ENCODE results near the gene BTBD16. TPM values are rescaled to one million over a fixed set of nuclear protein-coding genes. Genes with fewer than 3 reads are reported as not detected.

BTBD16 gene
- total and polyA plus RNA-seq, 2 of the 13 experiments (the other 11 are each of a cell fraction or from before 2014, with no cell fraction given): 5.0 to 11.9 TPM

GRCh38 chr10:122352817-122353525, 81.9 kb downstream of the BTBD16 start:
- Histone ChIP-seq H3K27ac (ENCODE audit: extremely low read length, insufficient read depth, low read length) (peak overlapping the region; percentile 49), H3K9ac (ENCODE audit: insufficient read depth, low read depth, low read length) (no peak overlapping the region), H3K4me2 (ENCODE audit: low read depth, low read length) (peak overlapping the region; percentile 81), H3K36me3 (replicated peaks in 1 of 2; ENCODE audit: control insufficient read depth in 1 of 2, insufficient read depth in 2 of 2, low read length in 2 of 2) (no peaks in the 10 kb centered on the region), H3K27me3 (ENCODE audit: control insufficient read depth in 1 of 2, insufficient read depth in 2 of 2, low read length in 2 of 2) (no peaks in the 10 kb centered on the region), H3K4me3 (replicated peaks in 1 of 3; ENCODE audit: insufficient read depth in 1 of 3, low read depth in 2 of 3, low read length in 3 of 3) (peak overlapping the region in 2 of 3 experiments; percentile 34 to 40; a peak in 2 of 6 replicates), H3K9me3 (ENCODE audit: low read length) (no peaks in the 10 kb centered on the region), H2AFZ (ENCODE audit: low read length) (peak overlapping the region; percentile 79), H3K79me2 (ENCODE audit: insufficient read depth, low read length) (no peaks in the 10 kb centered on the region), H4K20me1 (ENCODE audit: insufficient read depth, low read length) (no peaks in the 10 kb centered on the region), H3K4me1 (ENCODE audit: insufficient read depth, low read length) (peaks cover 70% of the 10 kb centered on the region)
- BruUV-seq (replicated peaks): no TSS peak
- 0% methylated on average over 4 of the region's 8 CpGs for WGBS (ENCODE audit: low lambda C conversion rate)
- intact Hi-C loops (cut with micrococcal nuclease; ENCODE audit: unreplicated experiment) (loop anchor here (1.0 kb wide), 1 partner anchor 21 kb away; the partner anchor contains the start of gene PLEKHA1), in situ Hi-C loops (cut with HindIII; ENCODE audit: extremely low pct_ligation_motif_present, low pct_unique_long_range_greater_than_20kb) (no loop called here)
- DNase-seq (ENCODE audit: low spot score) (peak; percentile 73), ATAC-seq (peak; percentile 84), FAIRE-seq (peak; percentile 66)
- POLR2A ChIA-PET: interaction anchor here (1.0 to 2.3 kb wide), 6 partner anchors 8 to 54 kb away, joined by 4 to 23 read pairs (median 8); partner anchors contain the start of gene PLEKHA1
- CTCF ChIA-PET (ENCODE audit: low intra/inter-chr PET ratio, low total read pairs): no interaction called here
- TF ChIP-seq SOX13 (IDR thresholded peaks at IDR 0.05) (0 out of 2 replicates have a peak, but pooled peaks have one; percentile 23), SOX13 (CRISPR knock-in tag; conservative IDR thresholded peaks at IDR 0.05 in 1 of 2, IDR thresholded peaks at IDR 0.05 in 1 of 2) (peak in 1 of 2 experiments; percentile 71; a peak in 2 of 4 replicates), ZNF788 (CRISPR knock-in tag; IDR thresholded peaks at IDR 0.05; ENCODE audit: borderline replicate concordance) (peak; percentile 62; the same call in 1 of the 2 replicates), ZFX (CRISPR knock-in tag; IDR thresholded peaks at IDR 0.05; ENCODE audit: low read depth) (peak; percentile 34; the same call in 1 of the 2 replicates), NFYC (CRISPR knock-in tag; IDR thresholded peaks at IDR 0.05) (0 out of 2 replicates have a peak, but pooled peaks have one; percentile 24), HNF4G (IDR thresholded peaks at IDR 0.05; ENCODE audit: borderline replicate concordance, low read depth, low read length) (0 out of 2 replicates have a peak, but pooled peaks have one; percentile 28), HNF4G (CRISPR knock-in tag; IDR thresholded peaks at IDR 0.05; ENCODE audit: borderline replicate concordance, low read depth) (no peak), ATF7-NPFF (CRISPR knock-in tag; IDR thresholded peaks at IDR 0.05; ENCODE audit: low read depth) (0 out of 2 replicates have a peak, but pooled peaks have one; percentile 21), ZBTB38 (CRISPR knock-in tag; IDR thresholded peaks at IDR 0.05) (0 out of 2 replicates have a peak, but pooled peaks have one; percentile 40), MYC (CRISPR knock-in tag; IDR thresholded peaks at IDR 0.05; ENCODE audit: borderline replicate concordance) (no peak; the same call in 1 of the 2 replicates), ZNF687 (CRISPR knock-in tag; IDR thresholded peaks at IDR 0.05) (peak; percentile 55), NR2F6 (IDR thresholded peaks at IDR 0.05) (0 out of 2 replicates have a peak, but pooled peaks have one; percentile 5), NR2F6 (CRISPR knock-in tag; IDR thresholded peaks at IDR 0.05) (no peak; the same call in 1 of the 2 replicates), NCOA5 (CRISPR knock-in tag; IDR thresholded peaks at IDR 0.05) (no peak), TBP (CRISPR knock-in tag; IDR thresholded peaks at IDR 0.05) (no peak), RBFOX2 (IDR thresholded peaks at IDR 0.05; ENCODE audit: low read depth, low read length) (0 out of 2 replicates have a peak, but pooled peaks have one; percentile 41), HNF4A (CRISPR knock-in tag; IDR thresholded peaks at IDR 0.05) (peak; percentile 39; the same call in 1 of the 2 replicates)

Data from HepG2 (cell line).